H1 (cell line): Measurements from ENCODE around the gene CDC5L. TPM values are rescaled to one million over a fixed set of nuclear protein-coding genes. Genes with fewer than 3 reads are reported as not detected.

Experiments used
- CTCF ChIA-PET: fragments of 300-600 bp; sonication (Branson Sonifier 250); formaldehyde crosslinking; loops from one replicate; lab custom pipeline; 2021; ENCODE audit not compliant: partially characterized antibody; lab: Charles Lee
- POLR2A ChIA-PET: fragments of 300-600 bp; sonication (Branson Sonifier 250); formaldehyde crosslinking; loops from one replicate; lab custom pipeline; 2021; ENCODE audit warnings: inconsistent platforms; ENCODE audit not compliant: partially characterized antibody; lab: Charles Lee
- DNase-seq, 2 experiments: peaks; one replicate each; pipeline versions ENCODE4 v3.0.0 to v3.0.0-alpha.2; 2010 to 2022; ENCODE audit warnings: low spot score in 2 of 2, low read depth in 1 of 2, mixed read lengths in 1 of 2
- FAIRE-seq: peaks from 2 replicates; lab custom pipeline; 2011; peaks lifted over from hg19 to GRCh38; lab: Jason Lieb, UNC
- H2AFZ ChIP-seq: 2 replicates; pipeline ENCODE4 v1.8.1; 2012; ENCODE audit warnings: low read length, inconsistent platforms
- H2AK5ac ChIP-seq: 2 replicates; pipeline ENCODE4 v1.6.1; 2013; ENCODE audit warnings: low read depth, low read length
- H2BK120ac ChIP-seq: replicated peaks from 2 replicates; pipeline ENCODE3; 2013; ENCODE audit warnings: low read depth, low read length, inconsistent platforms
- H2BK12ac ChIP-seq: 2 replicates; pipeline ENCODE4 v1.6.1; 2013; ENCODE audit warnings: low read depth, low read length
- H2BK15ac ChIP-seq: 2 replicates; pipeline ENCODE4 v1.6.1; 2013; ENCODE audit warnings: low read length
- H2BK20ac ChIP-seq: 2 replicates; pipeline ENCODE4 v1.6.1; 2013; ENCODE audit warnings: low read length
- H2BK5ac ChIP-seq: 2 replicates; pipeline ENCODE4 v1.6.1; 2013; ENCODE audit warnings: low read depth, low read length
- H3K14ac ChIP-seq: 2 replicates; pipeline ENCODE4 v1.6.1; 2013; ENCODE audit warnings: inconsistent platforms; ENCODE audit not compliant: insufficient read length
- H3K18ac ChIP-seq: 2 replicates; pipeline ENCODE4 v1.6.1; 2013; ENCODE audit warnings: low read length; ENCODE audit errors: extremely low read depth
- H3K23ac ChIP-seq: 2 replicates; pipeline ENCODE4 v1.6.1; 2013; ENCODE audit warnings: inconsistent platforms; ENCODE audit not compliant: insufficient read length
- H3K23me2 ChIP-seq: 2 replicates; pipeline ENCODE4 v1.6.1; 2013; ENCODE audit warnings: low read depth, low read length
- H3K27ac ChIP-seq: 2 replicates; pipeline ENCODE4 v1.6.1; 2011; ENCODE audit warnings: low read depth, low read length, inconsistent platforms
- H3K27me3 ChIP-seq, 4 experiments: replicated peaks in 1 of 4; 1 replicate in 1 of 4; 2 replicates in 3 of 4; pipeline versions ENCODE4 v1.6.1 to v1.8.1; 2011 to 2013; ENCODE audit warnings: low read length in 3 of 4, mild to moderate bottlenecking in 3 of 4, inconsistent platforms in 2 of 4, mixed read lengths in 2 of 4, moderate library complexity in 1 of 4; ENCODE audit not compliant: control insufficient read depth in 3 of 4, insufficient read depth in 3 of 4; ENCODE audit errors: extremely low read depth in 1 of 4
- H3K36me3 ChIP-seq, 4 experiments: 2 replicates each; pipeline versions ENCODE4 v1.6.1 to v1.8.1; 2011 to 2013; ENCODE audit warnings: mild to moderate bottlenecking in 4 of 4, low read length in 3 of 4, moderate library complexity in 2 of 4, control low read depth in 1 of 4, inconsistent platforms in 1 of 4; ENCODE audit not compliant: insufficient read depth in 4 of 4, control insufficient read depth in 2 of 4
- H3K4ac ChIP-seq: replicated peaks from 2 replicates; pipeline ENCODE3; 2013; ENCODE audit warnings: low read length, low read depth, mixed read lengths, inconsistent platforms; ENCODE audit not compliant: insufficient read length
- H3K4me1 ChIP-seq, 4 experiments: replicated peaks in 1 of 4; 1 replicate in 1 of 4; 2 replicates in 3 of 4; pipeline versions ENCODE4 v1.6.1 to v1.8.1; 2011 to 2013; ENCODE audit warnings: low read length in 3 of 4, inconsistent platforms in 2 of 4, mixed read lengths in 1 of 4; ENCODE audit not compliant: insufficient read depth in 4 of 4, control insufficient read depth in 3 of 4
- H3K4me2 ChIP-seq, 2 experiments: 2 replicates each; pipeline versions ENCODE4 v1.6.1 to v1.8.1; 2011 to 2013; ENCODE audit warnings: low read depth in 2 of 2, low read length in 2 of 2, control low read depth in 1 of 2, inconsistent platforms in 1 of 2, mild to moderate bottlenecking in 1 of 2; ENCODE audit not compliant: insufficient read depth in 1 of 2
- H3K4me3 ChIP-seq, 4 experiments: fragments of 200-600, 300-600 bp in 1 of 4; sonication (generic), shearing (Covaris generic), sonication (Bioruptor Twin) in 1 of 4; 2 replicates each; pipeline versions ENCODE4 v1.5.1 to v1.8.1; 2011 to 2016; ENCODE audit warnings: low read length in 4 of 4, low read depth in 3 of 4, control low read depth in 2 of 4, inconsistent platforms in 2 of 4, mild to moderate bottlenecking in 2 of 4, mixed read lengths in 1 of 4, moderate library complexity in 1 of 4; ENCODE audit not compliant: insufficient read depth in 2 of 4; ENCODE audit errors: extremely low read depth in 1 of 4
- H3K56ac ChIP-seq: replicated peaks from 2 replicates; pipeline ENCODE3; 2013; ENCODE audit warnings: low read depth, mild to moderate bottlenecking, mixed read lengths, low read length, inconsistent platforms; ENCODE audit not compliant: insufficient read length
- H3K79me1 ChIP-seq: 2 replicates; pipeline ENCODE4 v1.6.1; 2013; ENCODE audit warnings: low read depth, low read length, control low read depth
- H3K79me2 ChIP-seq, 2 experiments: 2 replicates each; pipeline versions ENCODE4 v1.6.1 to v1.8.1; 2012 to 2013; ENCODE audit warnings: low read length in 2 of 2, mild to moderate bottlenecking in 2 of 2, inconsistent platforms in 1 of 2; ENCODE audit not compliant: insufficient read depth in 2 of 2, control insufficient read depth in 1 of 2
- H3K9ac ChIP-seq, 4 experiments: replicated peaks in 1 of 4; 1 replicate in 1 of 4; 2 replicates in 3 of 4; pipeline versions ENCODE4 v1.6.1 to v1.8.1; 2011 to 2013; ENCODE audit warnings: low read depth in 3 of 4, low read length in 3 of 4, control low read depth in 2 of 4, mild to moderate bottlenecking in 2 of 4, moderate library complexity in 2 of 4, inconsistent platforms in 1 of 4; ENCODE audit errors: extremely low read depth in 1 of 4
- H3K9me3 ChIP-seq, 2 experiments: 2 replicates each; pipeline versions ENCODE4 v1.6.1 to v1.8.1; 2012 to 2013; ENCODE audit warnings: mild to moderate bottlenecking in 2 of 2, moderate library complexity in 2 of 2, control low read depth in 1 of 2, inconsistent platforms in 1 of 2, low read depth in 1 of 2, low read length in 1 of 2, mixed read lengths in 1 of 2; ENCODE audit not compliant: insufficient read depth in 2 of 2
- H4K20me1 ChIP-seq, 2 experiments: replicated peaks in 1 of 2; 2 replicates each; pipeline versions ENCODE3 to v1.8.1; 2011 to 2013; ENCODE audit warnings: inconsistent platforms in 2 of 2, low read length in 2 of 2, mild to moderate bottlenecking in 1 of 2; ENCODE audit not compliant: insufficient read depth in 2 of 2, control insufficient read depth in 1 of 2
- H4K5ac ChIP-seq: 2 replicates; pipeline ENCODE4 v1.6.1; 2013; ENCODE audit warnings: low read length, low read depth, mixed read lengths, inconsistent platforms; ENCODE audit not compliant: insufficient read length
- H4K8ac ChIP-seq: 2 replicates; pipeline ENCODE4 v1.8.0; 2013; ENCODE audit warnings: mild to moderate bottlenecking, moderate library complexity, low read length, inconsistent platforms; ENCODE audit not compliant: insufficient read depth; ENCODE audit errors: extremely low read depth
- H4K91ac ChIP-seq: replicated peaks from 2 replicates; pipeline ENCODE3; 2013; ENCODE audit warnings: low read length, mixed read lengths, inconsistent platforms; ENCODE audit not compliant: insufficient read length
- ASH2L ChIP-seq: fragments of 200-600, 300-600 bp; sonication (generic); IDR thresholded peaks from one replicate; pipeline ENCODE4 v1.7.1; 2017; ENCODE audit warnings: low read length
- CHD2 ChIP-seq: IDR thresholded peaks from 2 replicates; pipeline ENCODE4 v1.6.1; 2012; ENCODE audit warnings: low read length, improper control_type of control experiment
- CTBP2 ChIP-seq: IDR thresholded peaks from 2 replicates; pipeline ENCODE4 v1.7.0; 2011; ENCODE audit warnings: borderline replicate concordance, mild to moderate bottlenecking, moderate library complexity, mixed read lengths, low read length; ENCODE audit not compliant: insufficient read depth, insufficient read length
- E2F6 ChIP-seq: IDR thresholded peaks from 2 replicates; pipeline ENCODE4 v1.6.1; 2012; ENCODE audit warnings: inconsistent platforms
- FOSL1 ChIP-seq: IDR thresholded peaks from 2 replicates; pipeline ENCODE4 v1.6.1; 2011; ENCODE audit warnings: mild to moderate bottlenecking, low read depth, low read length, moderate library complexity; ENCODE audit not compliant: insufficient read depth
- GTF2F1 ChIP-seq: IDR thresholded peaks from 2 replicates; pipeline ENCODE4 v1.6.1; 2012; ENCODE audit warnings: low read depth, low read length, improper control_type of control experiment, borderline replicate concordance
- MAX ChIP-seq: IDR thresholded peaks from 2 replicates; pipeline ENCODE4 v1.6.1; 2012; ENCODE audit warnings: inconsistent platforms
- PHF8 ChIP-seq: fragments of 200-600 bp; sonication (generic); conservative IDR thresholded peaks from 2 replicates; pipeline ENCODE4 v1.7.1; 2012; ENCODE audit warnings: low read depth, mild to moderate bottlenecking, inconsistent platforms, low read length, moderate library complexity
- RXRA ChIP-seq: IDR thresholded peaks from 2 replicates; pipeline ENCODE4 v1.6.1; 2011; ENCODE audit warnings: low read depth, mild to moderate bottlenecking, low read length, moderate library complexity; ENCODE audit not compliant: insufficient read depth
- SP1 ChIP-seq: IDR thresholded peaks from 2 replicates; pipeline ENCODE4 v1.6.1; 2011; ENCODE audit warnings: low read depth, low read length
- SRF ChIP-seq: IDR thresholded peaks from 2 replicates; pipeline ENCODE4 v1.6.1; 2011; ENCODE audit warnings: mild to moderate bottlenecking, low read depth, low read length, moderate library complexity
- WGBS, 2 experiments: shearing (Covaris generic) in 1 of 2; methylation state at CpG; one replicate each; pipeline versions ENCODE4 v1.1.6 to v1.1.7; 2013 to 2015; ENCODE audit warnings: low lambda C conversion rate in 2 of 2, mixed read lengths in 2 of 2, inconsistent platforms in 1 of 2, low coverage in 1 of 2, missing lambda C conversion rate in 1 of 2; ENCODE audit not compliant: insufficient replicate concordance in 2 of 2, insufficient coverage in 1 of 2, insufficient read length in 1 of 2; ENCODE audit errors: extremely low coverage in 1 of 2, missing lambda C conversion rate in 1 of 2; 5-methylcytosine and 5-hydroxymethylcytosine counted together
- polyA plus RNA-seq, 7 experiments: library from polyadenylated mRNA; depleted of rRNA in 3 of 7; stranded (reverse) in 5 of 7; unstranded in 2 of 7; fragments of >200 nt in 5 of 7; fragments of 200-250 nt in 2 of 7; gene quantifications; 1 replicate in 5 of 7; 2 replicates in 1 of 7; 4 replicates in 1 of 7; pipeline versions ENCODE4 v1.2.1 to v1.2.3, GENCODE V29; 2011 to 2013; ENCODE audit warnings: missing spikeins in 2 of 7, mixed read lengths in 2 of 7
- total RNA-seq: library from RNA; stranded (reverse); fragmentation: NEBNext Ultra II Directional; extraction: Animal tissue kit (Norgen Biotek cat#: 25700); gene quantifications from 2 replicates; pipeline ENCODE4 v1.2.1, GENCODE V29; 2021

The CDC5L gene
- total and polyA plus RNA-seq, 2 of the 8 experiments (the other 6 are each of a cell fraction or from before 2014, with no cell fraction given), result 8.4 to 32.8 TPM

- Histone ChIP-seq H3K4ac (no peak overlapping the region), H4K5ac (no peak overlapping the region), H2BK20ac (no peak overlapping the region), H3K23ac (no peak overlapping the region), H3K23me2 (peaks cover 2% of the 10 kb centered on the region; the same call in 1 of the 2 replicates), H2BK5ac (no peak overlapping the region), H3K79me1 (peaks cover 3% of the 10 kb centered on the region; the same call in 1 of the 2 replicates), H3K18ac (no peak overlapping the region), H3K4me2 (no peak overlapping the region), H4K8ac (no peak overlapping the region), H2AK5ac (no peak overlapping the region), H3K9me3 (no peaks in the 10 kb centered on the region; a peak in 2 of 4 replicates), H2BK15ac (no peak overlapping the region), H4K91ac (no peak overlapping the region)
- CTCF ChIA-PET, result interaction anchor here (0.6 to 1.7 kb wide), 5 partner anchors 8 to 21 kb away, joined by 3 to 8 read pairs (median 5); no protein-coding TSS in a partner anchor
- no peak for FAIRE-seq
- DNase-seq, result no peak
- no peak for TF ChIP-seq CTBP2
- TF ChIP-seq SRF, result no peak
- TF ChIP-seq CHD2, result no peak
- no peak for TF ChIP-seq PHF8
- no peak for TF ChIP-seq GTF2F1
- TF ChIP-seq RXRA, result no peak
- TF ChIP-seq MAX, result no peak
- no peak for TF ChIP-seq SP1
- no peak for TF ChIP-seq FOSL1
- no peak for TF ChIP-seq E2F6
- TF ChIP-seq ASH2L, result no peak
- TF ChIP-seq, all 59 proteins: peak for 0
- no peak overlapping the region for H3K56ac ChIP-seq
- peaks cover 0 to 2% (median 0%) of the 10 kb centered on the region in 4 experiments; a peak in 2 of 8 replicates for H3K36me3 ChIP-seq
- no peak overlapping the region for H2BK12ac ChIP-seq
- no peak overlapping the region for H3K9ac ChIP-seq
- H3K4me1 ChIP-seq, result no peaks in the 10 kb centered on the region
- no peaks in the 10 kb centered on the region for H4K20me1 ChIP-seq
- H2AFZ ChIP-seq, result no peak overlapping the region
- H3K27ac ChIP-seq, result no peak overlapping the region
- 96% methylated on average over 6 of the region's 6 CpGs; no CpG with 5 or more reads in 1 of the 2 experiments for WGBS, 2 experiments
- H3K14ac ChIP-seq, result no peak overlapping the region
- 0 out of 4 replicates have a peak, but pooled peaks cover 0 to 10% of the 10 kb centered on the region in 2 experiments for H3K79me2 ChIP-seq
- POLR2A ChIA-PET, result no interaction called here
- H2BK120ac ChIP-seq, result no peak overlapping the region
- no peak overlapping the region for H3K4me3 ChIP-seq
- no peaks in the 10 kb centered on the region for H3K27me3 ChIP-seq
These were observed 52.0 kb downstream of the CDC5L start for GRCh38 chr6:44439270-44440045.
